ENCODE results near the gene LYRM2. TPM values are rescaled to one million over a fixed set of nuclear protein-coding genes. Genes with fewer than 3 reads are reported as not detected.

The LYRM2 gene
- total RNA-seq, 1 experiment from 2014 or later: 19.9 TPM

- peak; percentile 93 for DNase-seq (ENCODE audit: low spot score)
- in situ Hi-C loops (cut with HindIII; ENCODE audit: low sequenced_read_pairs): no loop called here
Measured at GRCh38 chr6:89566008-89566800, 72.3 kb downstream of the LYRM2 start.

- in situ Hi-C loops (cut with HindIII; ENCODE audit: low sequenced_read_pairs): no loop called here
- peak; percentile 40 for DNase-seq (ENCODE audit: low spot score)
Measured at GRCh38 chr6:89564752-89565427, 73.7 kb downstream of the LYRM2 start.

- DNase-seq (ENCODE audit: low spot score): peak; percentile 63
Measured at GRCh38 chr6:89563866-89564265, 74.7 kb downstream of the LYRM2 start.

GRCh38 chr6:89562093-89562973, 76.2 kb downstream of the LYRM2 start:
- in situ Hi-C loops (cut with HindIII; ENCODE audit: low sequenced_read_pairs): no loop called here

More at GRCh38 chr6:89563866-89564265, 74.7 kb downstream of the LYRM2 start:
- in situ Hi-C loops (cut with HindIII; ENCODE audit: low sequenced_read_pairs): no loop called here

GRCh38 chr6:89559487-89559886, 79.1 kb downstream of the LYRM2 start:
- in situ Hi-C loops (cut with HindIII; ENCODE audit: low sequenced_read_pairs): no loop called here
- DNase-seq (ENCODE audit: low spot score): no peak

More at GRCh38 chr6:89562093-89562973, 76.2 kb downstream of the LYRM2 start:
- peak; percentile 84 for DNase-seq (ENCODE audit: low spot score)

DNA sequence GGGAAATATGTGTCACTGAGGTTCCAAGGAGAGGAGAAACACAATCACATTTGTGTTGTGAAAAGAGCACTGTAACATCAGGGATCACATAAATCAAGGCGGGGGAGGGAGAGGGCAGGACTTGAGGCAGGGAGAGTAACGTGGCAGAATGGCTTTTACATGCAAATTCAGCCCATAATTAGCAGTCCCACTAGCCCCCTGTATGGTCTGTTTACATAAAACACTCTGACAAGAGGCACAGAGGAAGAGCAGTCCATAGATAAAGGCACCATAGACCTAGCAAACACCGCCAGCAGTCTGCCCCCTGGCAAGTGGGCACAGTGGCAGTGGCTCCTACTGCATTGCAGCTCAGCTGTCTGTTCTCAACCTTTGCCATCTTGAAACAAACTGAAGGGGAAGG, 82.7 kb downstream of the LYRM2 start:
- in situ Hi-C loops (cut with HindIII; ENCODE audit: low sequenced_read_pairs): no loop called here
- DNase-seq (ENCODE audit: low spot score): no peak

GRCh38 chr6:89555031-89555430, 83.5 kb downstream of the LYRM2 start:
- no peak for DNase-seq (ENCODE audit: low spot score)
- in situ Hi-C loops (cut with HindIII; ENCODE audit: low sequenced_read_pairs): no loop called here

DNA sequence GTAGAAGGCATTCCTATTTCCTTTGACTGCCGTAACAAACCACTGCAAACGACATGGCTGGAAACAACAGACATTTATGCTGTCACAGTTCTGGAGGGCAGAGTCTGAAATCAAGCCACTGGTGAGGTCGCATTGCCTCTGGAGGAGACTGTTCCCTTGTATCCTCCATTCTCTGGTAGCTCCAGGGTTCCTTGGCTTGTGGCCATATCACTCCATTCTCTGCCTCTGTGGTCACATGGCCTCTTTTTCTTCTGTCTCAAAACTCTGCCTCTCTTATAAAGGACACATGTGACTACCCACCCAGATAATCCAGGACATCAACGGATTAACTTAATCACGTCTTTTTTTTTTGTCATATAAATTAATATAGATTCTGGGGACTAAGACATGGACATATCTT, 84.4 kb downstream of the LYRM2 start:
- in situ Hi-C loops (cut with HindIII; ENCODE audit: low sequenced_read_pairs): no loop called here

DNA sequence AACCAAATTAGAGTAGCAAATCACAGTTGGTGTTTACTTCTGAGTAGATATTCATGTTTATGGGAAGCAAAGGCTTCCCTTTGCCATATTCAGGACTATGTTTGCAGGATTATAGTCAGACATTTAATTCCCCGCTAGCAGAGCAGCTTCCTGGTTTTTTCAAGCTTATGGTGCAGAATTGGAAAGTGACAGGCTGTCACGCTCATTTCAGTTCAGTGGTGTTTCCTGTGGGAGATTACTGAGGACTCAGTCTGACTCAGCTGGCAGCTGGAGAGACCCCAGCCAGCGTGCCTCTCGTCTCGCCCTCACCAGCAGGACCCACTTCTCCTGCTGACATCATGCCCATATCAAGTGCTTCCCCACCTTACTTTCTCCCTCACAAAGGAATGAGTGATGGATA, 85.1 kb downstream of the LYRM2 start:
- no peak for DNase-seq (ENCODE audit: low spot score)
- in situ Hi-C loops (cut with HindIII; ENCODE audit: low sequenced_read_pairs): no loop called here

More for the DNA sequence above, 84.4 kb downstream of the LYRM2 start:
- DNase-seq (ENCODE audit: low spot score): no peak

- in situ Hi-C loops (cut with HindIII; ENCODE audit: low sequenced_read_pairs): no loop called here
Measured at GRCh38 chr6:89547281-89547680, 91.3 kb downstream of the LYRM2 start.

GRCh38 chr6:89542866-89543265, 95.7 kb downstream of the LYRM2 start:
- no peak for DNase-seq (ENCODE audit: low spot score)
- in situ Hi-C loops (cut with HindIII; ENCODE audit: low sequenced_read_pairs): no loop called here

More at GRCh38 chr6:89547281-89547680, 91.3 kb downstream of the LYRM2 start:
- no peak for DNase-seq (ENCODE audit: low spot score)

GRCh38 chr6:89542081-89542857, 96.3 kb downstream of the LYRM2 start:
- in situ Hi-C loops (cut with HindIII; ENCODE audit: low sequenced_read_pairs): no loop called here
- DNase-seq (ENCODE audit: low spot score): no peak

- in situ Hi-C loops (cut with HindIII; ENCODE audit: low sequenced_read_pairs): no loop called here
Measured at GRCh38 chr6:89539779-89540178, 98.8 kb downstream of the LYRM2 start.

DNA sequence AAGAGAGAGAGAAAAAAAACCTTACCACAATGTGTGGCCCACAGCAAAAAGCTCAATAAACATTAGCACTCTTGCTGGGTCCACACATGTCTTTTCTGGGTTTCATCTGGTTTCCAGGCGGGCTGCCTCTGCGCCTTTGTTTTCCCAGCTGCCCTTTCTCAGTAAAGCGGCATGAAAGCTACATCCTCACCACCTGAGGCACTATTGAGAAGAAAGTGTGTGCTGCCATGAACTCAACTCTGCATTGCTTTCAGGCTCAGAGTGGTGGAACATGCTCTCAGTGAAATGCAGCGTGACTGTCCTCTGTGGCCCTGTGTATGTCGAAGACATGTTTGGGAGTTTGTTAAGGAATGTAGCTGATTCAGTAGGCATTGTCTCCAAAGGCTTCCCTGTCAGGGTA, 102.3 kb downstream of the LYRM2 start:
- no peak for DNase-seq (ENCODE audit: low spot score)
- in situ Hi-C loops (cut with HindIII; ENCODE audit: low sequenced_read_pairs): no loop called here

More at GRCh38 chr6:89539779-89540178, 98.8 kb downstream of the LYRM2 start:
- DNase-seq (ENCODE audit: low spot score): no peak

DNA sequence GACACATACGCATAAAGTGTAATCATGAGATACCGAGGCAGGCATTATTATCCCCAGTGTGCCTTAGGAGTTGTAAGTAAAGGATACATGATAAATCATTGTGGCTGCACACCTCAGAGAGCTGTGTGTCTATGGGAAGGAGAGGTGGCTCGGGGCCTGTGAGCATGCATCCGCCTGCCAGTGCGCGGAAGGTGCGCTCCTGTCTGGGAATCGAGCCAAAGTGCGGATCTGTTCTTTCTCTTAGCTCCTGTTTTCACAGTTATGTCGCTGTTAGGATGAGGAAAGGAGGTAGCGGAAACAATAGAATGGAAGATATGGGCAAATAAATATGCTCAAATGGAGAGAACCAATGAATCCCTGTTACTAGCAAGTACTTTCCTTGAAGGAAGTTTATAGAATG, 107.6 kb downstream of the LYRM2 start:
- peak; percentile 20 for DNase-seq (ENCODE audit: low spot score)

DNA sequence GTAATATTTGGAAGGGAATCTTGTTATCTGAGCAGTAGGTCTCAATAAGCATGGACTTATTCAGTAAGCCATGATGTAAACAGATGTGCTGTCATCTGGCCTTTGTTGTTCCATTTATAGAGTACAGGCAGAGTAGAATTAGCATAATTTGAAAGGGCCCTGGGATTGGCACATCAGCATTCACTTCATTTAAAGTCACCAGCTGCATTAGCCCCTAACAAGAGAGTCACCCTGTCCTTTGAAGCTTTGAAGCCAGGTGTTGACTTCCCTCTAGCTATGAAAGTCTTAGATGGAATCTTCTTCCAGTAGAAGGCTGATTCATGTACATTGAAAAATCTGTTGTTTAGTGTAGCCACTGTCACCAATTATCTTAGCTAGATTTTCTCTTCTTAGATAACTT, 109.7 kb downstream of the LYRM2 start:
- no peak for DNase-seq (ENCODE audit: low spot score)

More for the DNA sequence above, 107.6 kb downstream of the LYRM2 start:
- in situ Hi-C loops (cut with HindIII; ENCODE audit: low sequenced_read_pairs): no loop called here

DNA sequence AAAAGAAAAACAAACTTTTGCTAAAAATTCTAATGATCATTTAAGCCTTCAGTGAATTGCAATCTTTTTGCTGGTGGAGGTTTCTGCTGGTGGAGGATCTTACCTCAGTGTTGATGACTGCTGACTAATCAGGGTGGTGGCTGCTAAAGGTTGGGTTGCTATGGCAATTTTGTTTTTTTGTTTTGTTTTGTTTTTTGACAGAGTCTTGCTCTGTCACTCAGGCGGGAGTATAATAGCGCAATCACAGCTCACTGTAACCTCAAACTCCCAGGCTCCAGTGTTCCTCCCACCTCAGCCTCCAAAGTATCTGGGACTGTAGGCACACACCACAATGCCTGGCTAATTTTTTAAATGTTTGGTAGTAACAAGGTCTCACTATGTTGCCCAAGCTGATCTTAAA, 110.9 kb downstream of the LYRM2 start:
- no peak for DNase-seq (ENCODE audit: low spot score)
- in situ Hi-C loops (cut with HindIII; ENCODE audit: low sequenced_read_pairs): no loop called here

More for the DNA sequence above, 109.7 kb downstream of the LYRM2 start:
- in situ Hi-C loops (cut with HindIII; ENCODE audit: low sequenced_read_pairs): no loop called here

GRCh38 chr6:89526563-89526869, 112.0 kb downstream of the LYRM2 start:
- no peak for DNase-seq (ENCODE audit: low spot score)
- in situ Hi-C loops (cut with HindIII; ENCODE audit: low sequenced_read_pairs): no loop called here

Measured in G401 (cell line).